SK-N-SH (cell line): Measurements from ENCODE around the gene EEIG1. TPM values are rescaled to one million over a fixed set of nuclear protein-coding genes. Genes with fewer than 3 reads are reported as not detected.

ENCODE experiments used
- CTCF ChIA-PET: fragments of 300-600, 350-600 bp; formaldehyde crosslinking; extraction: SDS; loops from one replicate; lab custom pipeline; 2021; lab: Yijun Ruan, JAX
- POLR2A ChIA-PET: fragments of 350-600 bp; sonication (Branson Sonifier 250); formaldehyde crosslinking; extraction: SDS; loops from one replicate; lab custom pipeline; 2020; ENCODE audit warnings: antibody characterized with exemption, inconsistent platforms; lab: Yijun Ruan, JAX
- DNase-seq: peaks from one replicate; pipeline ENCODE4 v3.0.0; 2012
- H2AFZ ChIP-seq: fragments of 200-600 bp; sonication (generic); 2 replicates; pipeline ENCODE4 v1.8.1; 2016; ENCODE audit warnings: antibody characterized with exemption, mild to moderate bottlenecking, low read depth
- H3F3A ChIP-seq: fragments of 200-600 bp; sonication (generic); replicated peaks from 2 replicates; pipeline ENCODE3; 2016; ENCODE audit warnings: antibody characterized with exemption, mild to moderate bottlenecking; ENCODE audit not compliant: insufficient read depth
- H3K27ac ChIP-seq, 2 experiments: fragments of 200-500 bp in 1 of 2; fragments of 200-600 bp in 1 of 2; sonication (Bioruptor generic) in 1 of 2; sonication (generic), shearing (Covaris generic) in 1 of 2; 2 replicates each; pipeline versions ENCODE4 v1.5.1 to v1.6.1; 2014 to 2016; ENCODE audit warnings: low read depth in 2 of 2, inconsistent platforms in 1 of 2, low read length in 1 of 2, mild to moderate bottlenecking in 1 of 2, mixed read lengths in 1 of 2
- H3K27me3 ChIP-seq: fragments of 200-600 bp; sonication (generic), shearing (Covaris generic); 2 replicates; pipeline ENCODE4 v1.6.1; 2016; ENCODE audit warnings: mixed run types; ENCODE audit not compliant: insufficient read depth
- H3K36me3 ChIP-seq, 2 experiments: fragments of 200-500 bp in 1 of 2; fragments of 200-600 bp in 1 of 2; sonication (Bioruptor generic) in 1 of 2; sonication (generic) in 1 of 2; replicated peaks in 1 of 2; 2 replicates each; pipeline versions ENCODE3 to v1.5.1; 2014 to 2016; ENCODE audit warnings: low read length in 1 of 2, mild to moderate bottlenecking in 1 of 2; ENCODE audit not compliant: insufficient read depth in 2 of 2, control insufficient read depth in 1 of 2
- H3K4me1 ChIP-seq, 2 experiments: fragments of 200-500 bp in 1 of 2; fragments of 200-600 bp in 1 of 2; sonication (Bioruptor generic) in 1 of 2; sonication (generic), shearing (Covaris generic) in 1 of 2; 2 replicates each; pipeline versions ENCODE4 v1.5.1 to v1.6.1; 2014 to 2016; ENCODE audit warnings: low read depth in 1 of 2, low read length in 1 of 2, mixed run types in 1 of 2; ENCODE audit not compliant: insufficient read depth in 2 of 2, control insufficient read depth in 1 of 2
- H3K4me2 ChIP-seq: fragments of 200-600 bp; sonication (generic), shearing (Covaris generic); 2 replicates; pipeline ENCODE4 v1.6.1; 2017; ENCODE audit warnings: mixed run types
- H3K4me3 ChIP-seq, 2 experiments: fragments of 200-500 bp in 1 of 2; fragments of 200-600 bp in 1 of 2; sonication (Bioruptor generic) in 1 of 2; sonication (generic), shearing (Covaris generic) in 1 of 2; 2 replicates each; pipeline versions ENCODE4 v1.5.1 to v1.8.1; 2014 to 2016; ENCODE audit warnings: low read depth in 2 of 2, inconsistent platforms in 1 of 2, low read length in 1 of 2, mild to moderate bottlenecking in 1 of 2, mixed read lengths in 1 of 2, moderate library complexity in 1 of 2
- H3K79me2 ChIP-seq: fragments of 200-600 bp; sonication (generic); 2 replicates; pipeline ENCODE4 v1.8.1; 2017; ENCODE audit warnings: mild to moderate bottlenecking; ENCODE audit not compliant: insufficient read depth
- H3K9ac ChIP-seq: fragments of 200-600 bp; sonication (generic); 2 replicates; pipeline ENCODE4 v1.6.1; 2017; ENCODE audit warnings: mixed run types
- H3K9me2 ChIP-seq: fragments of 200-600 bp; sonication (generic); 2 replicates; pipeline ENCODE4 v1.6.1; 2017; ENCODE audit warnings: mixed run types
- H3K9me3 ChIP-seq: fragments of 200-600 bp; sonication (generic); 2 replicates; pipeline ENCODE4 v1.6.1; 2017; ENCODE audit warnings: mixed run types, mild to moderate bottlenecking, moderate library complexity
- H4K20me1 ChIP-seq: fragments of 200-600 bp; sonication (generic); 2 replicates; pipeline ENCODE4 v1.6.1; 2017; ENCODE audit warnings: mild to moderate bottlenecking, mixed run types; ENCODE audit not compliant: insufficient read depth
- CTCF ChIP-seq: fragments of 200-600 bp; sonication (generic); IDR thresholded peaks from 2 replicates; pipeline ENCODE4 v1.6.1; 2017; ENCODE audit warnings: antibody characterized with exemption, mild to moderate bottlenecking, moderate library complexity
- EP300 ChIP-seq, 2 experiments: IDR thresholded peaks; 2 replicates each; pipeline versions ENCODE4 v1.4.0 to v1.6.1; 2012; ENCODE audit warnings: borderline replicate concordance in 1 of 2, low read depth in 1 of 2, low read length in 1 of 2
- FOSL2 ChIP-seq: IDR thresholded peaks from 2 replicates; pipeline ENCODE4 v1.4.0; 2012; ENCODE audit warnings: low read depth, mild to moderate bottlenecking, moderate library complexity, borderline replicate concordance
- IRF3 ChIP-seq: fragments of 150-350 bp; IDR thresholded peaks from 2 replicates; pipeline ENCODE4 v1.6.1; 2016; ENCODE audit warnings: mild to moderate bottlenecking, low read depth, low read length
- MAX ChIP-seq: IDR thresholded peaks from 2 replicates; pipeline ENCODE4 v1.4.0; 2012; ENCODE audit warnings: low read depth
- PBX3 ChIP-seq: IDR thresholded peaks from 2 replicates; pipeline ENCODE4; 2012
- POLR2AphosphoS5 ChIP-seq: IDR thresholded peaks from 2 replicates; pipeline ENCODE4 v1.6.1; 2012; ENCODE audit warnings: low read depth, low read length
- SIN3A ChIP-seq: IDR thresholded peaks from 2 replicates; pipeline ENCODE4 v1.6.1; 2012; ENCODE audit warnings: low read depth, mild to moderate bottlenecking, low read length, moderate library complexity, borderline replicate concordance
- TCF12 ChIP-seq: IDR thresholded peaks from 2 replicates; pipeline ENCODE4 v1.4.0; 2012
- WGBS: methylation state at CpG from one replicate; pipeline ENCODE4 v1.1.6; 2017; ENCODE audit warnings: low lambda C conversion rate; 5-methylcytosine and 5-hydroxymethylcytosine counted together
- polyA plus RNA-seq, 3 experiments: library from polyadenylated mRNA; depleted of rRNA; stranded (reverse); fragments of >200 nt; gene quantifications; 2 replicates each; pipeline ENCODE4 v1.2.3, GENCODE V29; 2012

EEIG1 gene
- polyA plus RNA-seq, 1 of the 3 experiments (the other 2 are of a cell fraction): 26.2 TPM

GRCh38 chr9:127968700-127969383 is 11.9 kb downstream of the EEIG1 start (continued):
- TF ChIP-seq CTCF (no peak), PBX3 (no peak), SIN3A (peak; percentile 34; the same call in 1 of the 2 replicates), POLR2AphosphoS5 (no peak; the same call in 1 of the 2 replicates)

- TF ChIP-seq MAX (peak; percentile 59; the same call in 1 of the 2 replicates), TCF12 (peak; percentile 77), EP300 (IDR thresholded peaks at IDR 0.05; ENCODE audit: borderline replicate concordance in 1 of 2, low read depth in 1 of 2, low read length in 1 of 2) (peak in 1 of 2 experiments; percentile 36; a peak in 1 of 4 replicates), IRF3 (no peak), FOSL2 (peak; percentile 86; the same call in 1 of the 2 replicates)
- H4K20me1 ChIP-seq: peaks cover 21% of the 10 kb centered on the region
- CTCF ChIA-PET: interaction anchor here (0.7 to 7.9 kb wide), 4 partner anchors 12 to 67 kb away, joined by 3 to 75 read pairs (median 8); partner anchors contain the start of gene EEIG1
- peaks cover 15% of the 10 kb centered on the region for H3F3A ChIP-seq
- no peaks in the 10 kb centered on the region for H3K36me3 ChIP-seq
- no peaks in the 10 kb centered on the region for H3K9me2 ChIP-seq
- peaks cover 90% of the 10 kb centered on the region for H3K79me2 ChIP-seq
- no peak for DNase-seq
- POLR2A ChIA-PET: interaction anchor here (1.9 kb wide), 1 partner anchor 14 kb away, joined by 5 read pairs; the partner anchor contains the start of gene EEIG1
- WGBS: 44% methylated on average over 2 of the region's 3 CpGs
- no peak overlapping the region for H3K4me3 ChIP-seq
- H3K27ac ChIP-seq: peak overlapping the region; percentile 91 to 93
- H3K9me3 ChIP-seq: no peaks in the 10 kb centered on the region
- peak overlapping the region; percentile 77 for H3K4me2 ChIP-seq
- H3K9ac ChIP-seq: 0 out of 2 replicates have a peak overlapping the region, but pooled peaks have one; percentile 34
- no peak overlapping the region for H2AFZ ChIP-seq
- peaks cover 88 to 97% of the 10 kb centered on the region in 2 experiments for H3K4me1 ChIP-seq
- no peaks in the 10 kb centered on the region for H3K27me3 ChIP-seq
These were observed 12.7 kb downstream of the EEIG1 start for GRCh38 chr9:127968042-127968441.
